Upper lobe of left lung (tissue), 4 donors: Measurements from ENCODE around the gene CUX1.

Experiments
- EP300 ChIP-seq, 4 donors: sonication (generic); formaldehyde crosslinking; IDR thresholded peaks; one replicate each; pipeline ENCODE4 v1.5.1; 2017; ENCODE audit warnings: antibody characterized with exemption in 4 of 4, control low read depth in 2 of 4
- POLR2A ChIP-seq, 4 donors: fragments of 450-650 bp; IDR thresholded peaks; one replicate each; pipeline ENCODE4 v1.5.1; 2016 to 2017; ENCODE audit warnings: antibody characterized with exemption in 4 of 4, mild to moderate bottlenecking in 2 of 4
- POLR2AphosphoS5 ChIP-seq, 2 donors: sonication (generic); formaldehyde crosslinking; IDR thresholded peaks; one replicate each; pipeline ENCODE4 v1.5.1; 2017; ENCODE audit warnings: antibody characterized with exemption in 2 of 2
- TF ChIP-seq, protein P1 (sequence below), 6 experiments: fragments of 450-650 bp in 4 of 6; fragments of 200-600 bp in 2 of 6; sonication (generic) in 2 of 6; IDR thresholded peaks; one replicate each; pipeline ENCODE4 v1.5.1; 2016 to 2019; ENCODE audit warnings: antibody characterized with exemption in 6 of 6

DNA sequence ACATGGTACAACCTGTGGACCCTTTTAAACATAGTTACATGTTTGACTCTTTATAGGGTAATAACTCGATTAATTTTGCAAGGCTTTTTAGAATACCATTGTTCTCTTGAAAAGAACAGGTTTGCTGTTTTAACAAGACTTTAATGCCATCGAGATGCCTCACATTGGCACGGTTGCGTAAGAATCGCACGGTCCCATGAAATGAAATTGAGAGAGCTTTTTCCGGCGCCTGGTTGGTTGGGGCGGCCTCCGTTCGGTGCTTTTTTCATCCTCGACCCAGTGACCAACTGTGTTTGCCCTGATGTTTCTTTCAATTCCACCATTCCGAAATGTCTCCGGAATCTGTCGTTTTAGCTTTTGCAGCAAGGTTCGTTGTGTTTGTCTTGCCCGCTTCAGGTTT is 142.4 kb downstream of the CUX1 start:
- TF ChIP-seq POLR2AphosphoS5 (IDR thresholded peaks at IDR 0.05) = no peak
- TF ChIP-seq, protein P1, sequence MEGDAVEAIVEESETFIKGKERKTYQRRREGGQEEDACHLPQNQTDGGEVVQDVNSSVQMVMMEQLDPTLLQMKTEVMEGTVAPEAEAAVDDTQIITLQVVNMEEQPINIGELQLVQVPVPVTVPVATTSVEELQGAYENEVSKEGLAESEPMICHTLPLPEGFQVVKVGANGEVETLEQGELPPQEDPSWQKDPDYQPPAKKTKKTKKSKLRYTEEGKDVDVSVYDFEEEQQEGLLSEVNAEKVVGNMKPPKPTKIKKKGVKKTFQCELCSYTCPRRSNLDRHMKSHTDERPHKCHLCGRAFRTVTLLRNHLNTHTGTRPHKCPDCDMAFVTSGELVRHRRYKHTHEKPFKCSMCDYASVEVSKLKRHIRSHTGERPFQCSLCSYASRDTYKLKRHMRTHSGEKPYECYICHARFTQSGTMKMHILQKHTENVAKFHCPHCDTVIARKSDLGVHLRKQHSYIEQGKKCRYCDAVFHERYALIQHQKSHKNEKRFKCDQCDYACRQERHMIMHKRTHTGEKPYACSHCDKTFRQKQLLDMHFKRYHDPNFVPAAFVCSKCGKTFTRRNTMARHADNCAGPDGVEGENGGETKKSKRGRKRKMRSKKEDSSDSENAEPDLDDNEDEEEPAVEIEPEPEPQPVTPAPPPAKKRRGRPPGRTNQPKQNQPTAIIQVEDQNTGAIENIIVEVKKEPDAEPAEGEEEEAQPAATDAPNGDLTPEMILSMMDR (IDR thresholded peaks at IDR 0.05) = no peak
- no peak for TF ChIP-seq EP300 (IDR thresholded peaks at IDR 0.05)
- TF ChIP-seq POLR2A (IDR thresholded peaks at IDR 0.05) = no peak
